IPS-18c (cell line): ENCODE measurements around the gene RAD50.
"Not testable (repeated sequence)": the region's sequence is repeated elsewhere in the genome, so short reads cannot be mapped to it uniquely, and the experiment has no call there.

ENCODE experiments used
- H3K4me3 ChIP-seq: 2 replicates; pipeline ENCODE4 v1.7.0; 2013; ENCODE audit warnings: low read depth, mild to moderate bottlenecking, low read length, moderate library complexity; ENCODE audit not compliant: insufficient read depth
- H3K9me3 ChIP-seq: one replicate; pipeline ENCODE4 v1.6.1; 2013; ENCODE audit warnings: mild to moderate bottlenecking, low read length, moderate library complexity; ENCODE audit not compliant: control insufficient read depth, insufficient read depth

The RAD50 gene

DNA sequence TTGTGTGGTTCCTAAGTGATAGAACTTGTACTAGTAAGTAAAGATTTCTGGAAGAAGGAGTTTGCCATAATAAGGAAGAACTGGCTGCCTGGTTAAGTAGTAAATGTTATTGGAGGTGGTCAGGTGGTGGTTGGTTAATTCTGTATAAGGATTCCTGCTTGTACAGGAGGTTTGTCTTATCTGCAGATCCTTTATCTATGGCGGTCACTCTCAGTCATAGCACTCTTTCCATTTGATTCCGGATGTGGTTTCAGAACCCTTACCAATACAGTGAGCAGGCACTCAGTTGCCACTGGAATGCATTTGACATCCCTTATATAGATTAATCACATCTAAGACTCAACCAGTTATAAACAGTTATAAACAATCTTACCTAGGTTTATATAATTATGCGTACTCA, 50.3 kb downstream of the RAD50 start:
- Histone ChIP-seq H3K9me3 (peaks cover 2% of the 10 kb centered on the region), H3K4me3 (no peak overlapping the region)

DNA sequence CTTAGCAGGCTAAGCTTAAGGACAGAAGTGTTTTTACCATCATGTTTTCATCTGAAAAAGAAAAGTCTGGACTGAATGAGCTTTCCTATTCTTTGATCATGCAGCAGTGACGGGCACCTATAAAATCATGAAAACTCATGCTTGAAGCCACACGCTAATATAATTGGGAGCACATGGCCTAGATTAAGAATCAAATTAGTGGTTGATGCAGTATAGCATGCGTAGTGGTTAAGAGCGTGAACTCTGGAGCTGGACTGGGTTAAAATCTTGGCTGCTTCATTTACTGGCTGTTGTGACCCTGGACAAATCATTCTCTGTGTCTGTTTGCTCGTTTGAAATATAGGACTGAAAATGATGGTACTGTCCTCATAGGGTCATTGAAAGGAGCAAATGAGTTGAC, 51.3 kb downstream of the RAD50 start:
- peaks cover 2% of the 10 kb centered on the region for H3K9me3 ChIP-seq
- no peak overlapping the region for H3K4me3 ChIP-seq

DNA sequence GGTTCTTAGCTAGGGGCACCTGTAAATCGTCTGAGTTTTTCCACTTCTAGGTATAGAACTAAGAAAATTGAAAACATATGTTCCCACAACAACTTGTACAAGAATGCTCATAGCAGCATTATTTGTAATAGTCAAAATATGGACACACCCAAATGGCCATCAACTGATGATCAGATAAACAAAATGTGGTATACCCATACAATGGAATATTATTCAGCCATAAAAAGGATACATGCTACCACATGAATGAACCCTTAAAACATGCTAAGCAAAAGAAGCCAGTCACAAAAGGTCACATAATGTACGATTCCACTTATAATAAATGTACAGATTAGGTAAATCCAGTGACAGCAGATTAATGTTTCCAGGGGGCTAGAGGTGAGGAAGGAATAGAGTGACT, 55.2 kb downstream of the RAD50 start:
- Histone ChIP-seq H3K9me3 (peaks cover 2% of the 10 kb centered on the region), H3K4me3 (no peak overlapping the region)

DNA sequence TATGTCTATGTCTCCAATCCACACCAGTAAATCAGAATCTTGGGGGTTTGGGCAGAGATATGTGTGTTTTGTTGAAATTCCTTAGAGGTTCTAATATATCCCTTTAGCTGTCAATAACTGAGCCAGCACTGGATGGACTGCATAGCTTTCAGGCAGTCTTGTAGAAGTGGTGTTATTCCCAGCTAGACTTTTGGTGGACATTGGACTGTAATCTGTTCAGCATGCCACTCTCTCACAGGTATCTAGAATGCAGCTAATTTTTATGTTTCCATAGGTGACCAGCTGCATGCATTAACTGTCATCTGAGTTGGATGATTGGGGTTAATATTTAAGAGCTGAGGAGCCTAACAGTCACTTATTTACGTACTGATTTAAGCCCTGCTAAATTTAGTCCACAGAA, 56.1 kb downstream of the RAD50 start:
- no peak overlapping the region for H3K4me3 ChIP-seq
- H3K9me3 ChIP-seq, result peaks cover 2% of the 10 kb centered on the region

DNA sequence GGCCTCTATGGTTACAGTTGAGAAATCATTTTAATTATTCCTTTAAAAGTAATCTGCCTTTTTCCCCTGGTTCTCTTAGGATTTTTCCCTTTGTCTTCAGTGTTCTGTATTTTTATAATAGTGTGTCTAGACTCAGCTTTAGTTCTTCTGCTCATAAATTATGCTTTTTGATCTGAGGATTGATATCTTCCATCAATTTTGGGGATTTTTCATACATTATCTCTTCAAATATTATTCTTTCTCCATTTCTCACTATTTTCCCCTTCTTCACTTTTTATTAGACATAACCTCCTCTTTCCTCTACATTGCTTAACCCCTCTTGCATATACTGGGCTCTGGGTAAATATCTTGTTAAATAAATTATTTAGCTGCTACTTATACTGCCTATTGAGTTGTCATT, 64.9 kb downstream of the RAD50 start:
- H3K4me3 ChIP-seq, result no peak overlapping the region
- H3K9me3 ChIP-seq, result no peaks in the 10 kb centered on the region

GRCh38 chr5:132622608-132623007, 65.8 kb downstream of the RAD50 start:
- H3K9me3 ChIP-seq, result no peaks in the 10 kb centered on the region
- H3K4me3 ChIP-seq, result no peak overlapping the region

- Histone ChIP-seq H3K9me3 (no peaks in the 10 kb centered on the region), H3K4me3 (no peak overlapping the region)
These were observed 70.7 kb downstream of the RAD50 start for GRCh38 chr5:132627470-132627869.

- H3K9me3 ChIP-seq, result no peaks in the 10 kb centered on the region
- no peak overlapping the region for H3K4me3 ChIP-seq
These were observed 72.0 kb downstream of the RAD50 start for GRCh38 chr5:132628814-132629213.

- H3K9me3 ChIP-seq, result no peaks in the 10 kb centered on the region
- no peak overlapping the region for H3K4me3 ChIP-seq
These were observed 72.6 kb downstream of the RAD50 start for GRCh38 chr5:132629230-132629944.

DNA sequence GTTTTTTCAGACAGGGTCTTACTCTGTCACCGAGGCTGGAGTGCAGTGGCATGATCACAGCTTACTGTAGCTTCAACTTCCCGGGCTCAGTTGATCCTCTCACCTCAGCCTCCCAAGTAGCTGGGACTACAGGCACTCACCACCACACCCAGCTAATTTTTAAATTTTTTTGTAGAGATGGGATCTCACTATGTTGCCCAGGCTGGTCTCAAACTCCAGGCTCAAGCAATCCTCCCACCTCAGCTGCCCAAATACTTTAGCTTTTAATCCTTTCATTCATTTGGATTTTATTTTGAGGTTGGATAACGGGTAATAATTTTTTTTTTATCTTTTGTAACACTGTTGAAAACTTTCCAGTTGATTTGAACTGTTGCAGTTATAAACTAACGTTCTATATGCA, 76.8 kb downstream of the RAD50 start:
- not testable (repeated sequence) for H3K4me3 ChIP-seq, H3K9me3 ChIP-seq

GRCh38 chr5:132635873-132636272, 79.1 kb downstream of the RAD50 start:
- Histone ChIP-seq H3K4me3 (no peak overlapping the region), H3K9me3 (no peaks in the 10 kb centered on the region)

DNA sequence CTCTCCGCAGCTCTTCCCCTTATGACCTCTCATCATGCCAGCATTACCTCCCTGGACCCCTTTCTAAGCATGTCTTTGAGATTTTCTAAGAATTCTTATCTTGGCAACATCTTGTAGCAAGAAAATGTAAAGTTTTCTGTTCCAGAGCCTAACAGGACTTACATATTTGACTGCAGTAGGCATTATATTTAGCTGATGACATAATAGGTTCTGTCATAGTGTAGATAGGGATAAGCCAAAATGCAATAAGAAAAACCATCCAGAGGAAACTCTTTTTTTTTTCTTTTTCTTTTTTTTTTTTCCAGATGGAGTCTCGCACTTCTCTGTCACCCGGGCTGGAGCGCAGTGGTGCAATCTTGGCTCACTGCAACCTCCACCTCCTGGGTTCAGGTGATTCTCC, 80.5 kb downstream of the RAD50 start:
- Histone ChIP-seq H3K9me3 (no peaks in the 10 kb centered on the region), H3K4me3 (no peak overlapping the region)

GRCh38 chr5:132639706-132640130, 82.9 kb downstream of the RAD50 start:
- Histone ChIP-seq H3K4me3 (no peak overlapping the region), H3K9me3 (no peaks in the 10 kb centered on the region)

GRCh38 chr5:132640613-132641012, 83.8 kb downstream of the RAD50 start:
- H3K9me3 ChIP-seq, result no peaks in the 10 kb centered on the region
- H3K4me3 ChIP-seq, result no peak overlapping the region

- Histone ChIP-seq H3K4me3 (no peak overlapping the region), H3K9me3 (no peaks in the 10 kb centered on the region)
These were observed 84.5 kb downstream of the RAD50 start for GRCh38 chr5:132641241-132641723.

DNA sequence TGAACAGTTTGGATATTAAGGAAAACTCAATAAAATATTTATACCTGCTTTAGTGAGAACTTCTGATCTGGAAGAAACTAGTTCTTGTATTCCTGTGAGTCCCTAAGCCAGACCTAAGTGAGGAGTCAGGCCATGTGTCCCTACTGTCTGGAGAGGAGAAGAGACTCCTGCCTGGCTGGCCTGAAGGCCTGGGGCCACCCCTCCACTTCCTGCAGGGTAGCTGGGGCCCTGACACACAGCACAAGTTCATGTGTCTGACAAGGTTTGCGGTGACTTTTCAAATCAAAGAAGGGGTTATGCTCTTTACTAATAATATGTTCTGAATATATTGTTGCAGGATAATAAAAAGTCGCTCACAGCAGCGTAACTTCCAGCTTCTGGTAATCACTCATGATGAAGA, 85.1 kb downstream of the RAD50 start:
- Histone ChIP-seq H3K9me3 (no peaks in the 10 kb centered on the region), H3K4me3 (no peak overlapping the region)

DNA sequence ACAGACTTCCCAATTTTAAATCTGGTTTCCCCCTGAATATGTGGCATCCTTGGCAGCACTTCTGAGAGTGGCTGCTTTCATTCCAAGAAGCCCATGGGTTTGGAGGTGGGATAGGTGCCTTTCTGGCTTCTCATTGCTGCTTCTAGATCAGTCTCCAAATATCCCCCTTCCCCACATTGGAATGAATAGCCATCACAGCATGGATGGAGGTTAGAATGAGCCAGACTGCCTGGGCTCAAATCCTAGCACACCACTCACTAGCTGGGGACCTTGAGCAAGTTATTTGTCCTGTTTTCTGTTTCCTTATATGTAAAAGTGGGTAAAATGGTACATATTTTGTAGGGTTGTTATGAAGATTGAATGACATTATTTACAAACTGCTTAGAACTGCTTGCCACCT, 87.4 kb downstream of the RAD50 start:
- no peaks in the 10 kb centered on the region for H3K9me3 ChIP-seq
- no peak overlapping the region for H3K4me3 ChIP-seq

- no peak overlapping the region for H3K4me3 ChIP-seq
- H3K9me3 ChIP-seq, result no peaks in the 10 kb centered on the region
These were observed 89.9 kb downstream of the RAD50 start for GRCh38 chr5:132646583-132647266.
